ENCODE measurements around the gene AKAP6. TPM values are rescaled to one million over a fixed set of nuclear protein-coding genes. Genes with fewer than 3 reads are reported as not detected.

Gene AKAP6
- total and polyA plus RNA-seq, 10 of the 15 experiments (the other 5 are each of a cell fraction or from before 2014, with no cell fraction given), result 0.35 to 5.9 (median 2.2) TPM

- Histone ChIP-seq H3K36me3 (ENCODE audit: control insufficient read depth in 2 of 2, insufficient read depth in 2 of 2, low read length in 1 of 2) (no peaks in the 10 kb centered on the region), H3K9ac (ENCODE audit: control insufficient read depth, insufficient read depth, low read length) (no peak overlapping the region), H4K20me1 (ENCODE audit: control insufficient read depth, insufficient read depth) (no peaks in the 10 kb centered on the region), H2AFZ (ENCODE audit: control insufficient read depth, low read depth, low read length) (no peak overlapping the region), H3K4me1 (ENCODE audit: control insufficient read depth, insufficient read depth, low read length) (peaks cover 7% of the 10 kb centered on the region), H3K4me3 (no peak overlapping the region), H3K9me3 (replicated peaks; ENCODE audit: control insufficient read depth, insufficient read depth, low read length) (no peaks in the 10 kb centered on the region), H3K27ac (ENCODE audit: control insufficient read depth, insufficient read depth) (no peak overlapping the region), H3K4me2 (ENCODE audit: control insufficient read depth, insufficient read depth) (no peak overlapping the region), H3K79me2 (ENCODE audit: control insufficient read depth, insufficient read depth, low read length) (no peaks in the 10 kb centered on the region), H3K27me3 (replicated peaks in 1 of 2; ENCODE audit: control insufficient read depth in 2 of 2, insufficient read depth in 2 of 2, low read length in 1 of 2) (no peaks in the 10 kb centered on the region)
- DNase-seq (ENCODE audit: low read depth, low spot score) (no peak), ATAC-seq (peak; percentile 77), FAIRE-seq (peak; percentile 13)
- SMC1A ChIA-PET (ENCODE audit: uncharacterized antibody, unreplicated experiment), result interaction anchor here (0.6 to 1.2 kb wide), 5 partner anchors 9 to 1131 kb away, joined by 3 to 7 read pairs (median 4); no protein-coding TSS in a partner anchor
- RAD21 ChIA-PET (ENCODE audit: unreplicated experiment), result interaction anchor here (0.5 to 1.2 kb wide), 7 partner anchors 27 to 1082 kb away, joined by 3 to 4 read pairs (median 3); no protein-coding TSS in a partner anchor
- POLR2A ChIA-PET, result no interaction called here
- CTCF ChIA-PET, result interaction anchor here (0.6 to 1.9 kb wide), 13 partner anchors 8 to 1623 kb away, joined by 3 to 9 read pairs (median 4); no protein-coding TSS in a partner anchor
- WGBS (ENCODE audit: insufficient coverage, insufficient replicate concordance, low lambda C conversion rate, missing lambda C conversion rate), result 20% methylated on average over 7 of the region's 7 CpGs
- intact Hi-C loops (cut with micrococcal nuclease; ENCODE audit: unreplicated experiment), result loop anchor here (1.0 to 2.0 kb wide), 2 partner anchors 130 to 1081 kb away; no protein-coding TSS in a partner anchor
- no TSS peak for BruUV-seq (replicated peaks)
- peak; percentile 46 to 61 (median 55); a peak in 5 of 6 replicates for TF ChIP-seq CTCF (IDR thresholded peaks at IDR 0.05 in 2 of 3, conservative IDR thresholded peaks at IDR 0.05 in 1 of 3; ENCODE audit: control insufficient read depth in 2 of 3, extremely low read depth in 1 of 3, insufficient read depth in 1 of 3, low read depth in 3 of 3, low read length in 3 of 3)
- TF ChIP-seq FOXM1 (IDR thresholded peaks at IDR 0.05; ENCODE audit: low read depth, low read length), result no peak
- TF ChIP-seq SMC3 (IDR thresholded peaks at IDR 0.05; ENCODE audit: borderline replicate concordance, low read length), result peak; percentile 72; the same call in 1 of the 2 replicates
- no peak for TF ChIP-seq BCL3 (IDR thresholded peaks at IDR 0.05; ENCODE audit: borderline replicate concordance, insufficient read depth, low read depth, low read length, poor library complexity, severe bottlenecking)
- TF ChIP-seq, protein P1, sequence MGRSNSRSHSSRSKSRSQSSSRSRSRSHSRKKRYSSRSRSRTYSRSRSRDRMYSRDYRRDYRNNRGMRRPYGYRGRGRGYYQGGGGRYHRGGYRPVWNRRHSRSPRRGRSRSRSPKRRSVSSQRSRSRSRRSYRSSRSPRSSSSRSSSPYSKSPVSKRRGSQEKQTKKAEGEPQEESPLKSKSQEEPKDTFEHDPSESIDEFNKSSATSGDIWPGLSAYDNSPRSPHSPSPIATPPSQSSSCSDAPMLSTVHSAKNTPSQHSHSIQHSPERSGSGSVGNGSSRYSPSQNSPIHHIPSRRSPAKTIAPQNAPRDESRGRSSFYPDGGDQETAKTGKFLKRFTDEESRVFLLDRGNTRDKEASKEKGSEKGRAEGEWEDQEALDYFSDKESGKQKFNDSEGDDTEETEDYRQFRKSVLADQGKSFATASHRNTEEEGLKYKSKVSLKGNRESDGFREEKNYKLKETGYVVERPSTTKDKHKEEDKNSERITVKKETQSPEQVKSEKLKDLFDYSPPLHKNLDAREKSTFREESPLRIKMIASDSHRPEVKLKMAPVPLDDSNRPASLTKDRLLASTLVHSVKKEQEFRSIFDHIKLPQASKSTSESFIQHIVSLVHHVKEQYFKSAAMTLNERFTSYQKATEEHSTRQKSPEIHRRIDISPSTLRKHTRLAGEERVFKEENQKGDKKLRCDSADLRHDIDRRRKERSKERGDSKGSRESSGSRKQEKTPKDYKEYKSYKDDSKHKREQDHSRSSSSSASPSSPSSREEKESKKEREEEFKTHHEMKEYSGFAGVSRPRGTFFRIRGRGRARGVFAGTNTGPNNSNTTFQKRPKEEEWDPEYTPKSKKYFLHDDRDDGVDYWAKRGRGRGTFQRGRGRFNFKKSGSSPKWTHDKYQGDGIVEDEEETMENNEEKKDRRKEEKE (IDR thresholded peaks at IDR 0.05), result no peak
- TF ChIP-seq ESRRA (IDR thresholded peaks at IDR 0.05; ENCODE audit: low read length), result no peak
- no peak for TF ChIP-seq E4F1 (IDR thresholded peaks at IDR 0.05; ENCODE audit: borderline replicate concordance, partially characterized antibody)
- TF ChIP-seq RAD21 (IDR thresholded peaks at IDR 0.05; ENCODE audit: insufficient read depth, low read depth, low read length), result peak; percentile 83
- TF ChIP-seq IRF3 (IDR thresholded peaks at IDR 0.05), result no peak
- no peak for TF ChIP-seq RFX5 (IDR thresholded peaks at IDR 0.05; ENCODE audit: low read depth, low read length)
- in situ Hi-C loops (cut with MboI), result loop anchor here (5.0 kb wide), 1 partner anchor 1081 kb away; no protein-coding TSS in a partner anchor
These were observed 381.9 kb downstream of the AKAP6 start for GRCh38 chr14:32710731-32711680.
